Right ventricle myocardium superior (tissue), 1 donor: Measurements from ENCODE around the gene KERA. TPM values are rescaled to one million over a fixed set of nuclear protein-coding genes. Genes with fewer than 3 reads are reported as not detected.
A peak's percentile ranks its signal among the peaks of the same experiment; 100 is the strongest.

Experiments
- ATAC-seq: fragments of 200-7000 bp; cut with Tn5 transposase; one replicate; pipeline ENCODE4 v1.9.1; 2020; ENCODE audit warnings: mild to moderate bottlenecking; ENCODE audit not compliant: poor library complexity
- DNase-seq: peaks from one replicate; pipeline ENCODE4 v3.0.0-alpha.2; 2020
- intact Hi-C: fragments of 100-400 bp; cut with DNase I; formaldehyde crosslinking; loops from one replicate; pipeline ENCODE4 v1.11.2; 2022
- total RNA-seq: library from RNA; stranded (reverse); fragmentation: NEBNext Ultra II Directional; extraction: Animal tissue kit (Norgen Biotek cat#: 25700); gene quantifications from one replicate; pipeline ENCODE4 v1.2.1, GENCODE V29; 2021
- donor health status: DM: no; HTN: yes; CAD: no; lungs with severe emphysema.

KERA gene
- total RNA-seq, 1 donor from 2014 or later: not detected

DNA sequence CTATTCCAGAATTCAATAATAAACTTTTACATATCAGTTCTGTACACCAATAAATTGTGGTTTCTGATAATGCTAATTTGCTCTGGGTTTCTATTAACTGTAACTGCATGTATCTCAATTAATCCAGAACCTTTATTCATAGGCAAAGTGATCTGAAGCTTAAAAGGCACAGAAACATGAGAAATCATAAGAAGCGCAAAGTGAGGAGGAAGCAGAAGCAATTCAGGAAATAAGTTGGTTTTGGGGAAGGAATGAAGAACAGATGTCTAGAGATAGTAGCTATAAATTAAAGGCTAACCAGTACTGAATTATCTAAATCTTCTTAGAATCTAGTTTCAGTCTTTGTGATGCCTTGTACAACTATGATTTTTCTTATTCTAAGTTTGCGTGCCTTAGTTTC is 24.6 kb downstream of the KERA start:
- intact Hi-C loops: no loop called here
- DNase-seq: no peak
- no peak for ATAC-seq

DNA sequence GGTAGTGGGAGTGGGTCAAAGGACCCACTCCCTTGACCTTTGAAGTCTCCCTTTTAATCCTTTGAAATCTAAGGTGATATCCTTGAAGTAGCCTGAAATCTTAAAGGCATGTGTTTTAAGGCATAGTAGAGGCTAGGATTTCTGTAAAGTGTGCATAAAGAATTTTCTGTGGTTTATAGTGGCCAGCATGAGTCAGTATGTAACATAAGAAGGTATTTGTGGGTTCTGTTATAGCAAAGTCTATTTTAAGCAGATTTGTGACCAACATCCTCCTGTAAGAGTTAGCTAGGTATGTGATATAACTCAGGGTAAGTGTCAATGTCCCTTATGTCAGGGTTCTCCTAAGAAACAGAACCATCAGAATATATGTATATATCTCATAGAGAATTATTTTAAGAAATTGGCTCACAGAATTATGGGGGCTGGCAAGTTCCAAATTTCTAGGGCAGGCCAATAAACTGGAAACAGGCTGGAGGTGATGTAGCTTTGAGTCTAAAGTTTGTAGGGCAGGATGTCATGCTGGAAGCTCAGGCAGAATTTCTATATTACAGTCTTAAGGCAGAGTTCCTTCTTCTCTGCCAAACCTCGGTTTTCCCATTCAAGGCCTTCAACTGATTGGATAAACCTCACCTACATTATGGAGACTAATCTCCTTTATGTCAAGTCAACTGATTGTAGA is 34.4 kb downstream of the KERA start:
- intact Hi-C loops: no loop called here
- DNase-seq (no peak), ATAC-seq (no peak)

DNA sequence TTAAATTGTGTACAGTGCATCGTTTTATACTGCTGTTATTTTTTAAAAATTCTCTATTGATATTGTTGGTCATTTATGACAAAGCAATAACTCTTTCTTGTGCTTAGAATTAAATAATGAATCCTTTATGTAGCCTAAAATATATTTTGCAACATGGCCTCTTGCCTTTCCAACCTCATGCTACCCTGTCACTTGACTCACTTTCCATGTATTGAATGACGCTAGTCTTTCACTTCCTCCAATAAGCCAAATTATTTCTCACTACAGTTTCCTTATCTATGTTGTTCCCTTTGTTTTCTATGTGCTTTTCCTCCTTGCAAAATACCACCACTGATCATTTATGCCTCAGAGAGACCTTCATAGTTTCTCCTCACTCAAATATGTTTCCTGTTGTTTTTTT is 36.7 kb downstream of the KERA start:
- intact Hi-C loops: no loop called here
- DNase-seq: no peak
- ATAC-seq: no peak

DNA sequence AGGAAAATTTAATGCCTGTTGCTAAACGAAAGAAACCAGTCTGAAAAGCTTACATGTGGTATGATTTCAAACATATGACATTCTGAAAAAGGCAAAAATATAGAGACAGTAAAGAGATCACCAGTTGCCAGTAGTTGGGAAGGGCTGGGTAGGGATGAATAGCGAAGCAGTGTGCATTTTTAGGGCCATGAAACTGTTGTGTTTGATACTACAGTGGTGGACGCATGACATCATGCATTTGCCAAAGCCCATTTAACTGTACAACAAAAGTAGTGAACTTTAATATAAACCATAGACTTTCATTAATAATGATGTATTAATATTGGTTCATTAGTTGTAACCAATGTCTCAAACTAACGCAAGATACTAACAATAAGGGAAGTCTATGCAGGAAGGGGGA is 38.4 kb downstream of the KERA start:
- no peak for ATAC-seq
- DNase-seq: no peak
- intact Hi-C loops: no loop called here

DNA sequence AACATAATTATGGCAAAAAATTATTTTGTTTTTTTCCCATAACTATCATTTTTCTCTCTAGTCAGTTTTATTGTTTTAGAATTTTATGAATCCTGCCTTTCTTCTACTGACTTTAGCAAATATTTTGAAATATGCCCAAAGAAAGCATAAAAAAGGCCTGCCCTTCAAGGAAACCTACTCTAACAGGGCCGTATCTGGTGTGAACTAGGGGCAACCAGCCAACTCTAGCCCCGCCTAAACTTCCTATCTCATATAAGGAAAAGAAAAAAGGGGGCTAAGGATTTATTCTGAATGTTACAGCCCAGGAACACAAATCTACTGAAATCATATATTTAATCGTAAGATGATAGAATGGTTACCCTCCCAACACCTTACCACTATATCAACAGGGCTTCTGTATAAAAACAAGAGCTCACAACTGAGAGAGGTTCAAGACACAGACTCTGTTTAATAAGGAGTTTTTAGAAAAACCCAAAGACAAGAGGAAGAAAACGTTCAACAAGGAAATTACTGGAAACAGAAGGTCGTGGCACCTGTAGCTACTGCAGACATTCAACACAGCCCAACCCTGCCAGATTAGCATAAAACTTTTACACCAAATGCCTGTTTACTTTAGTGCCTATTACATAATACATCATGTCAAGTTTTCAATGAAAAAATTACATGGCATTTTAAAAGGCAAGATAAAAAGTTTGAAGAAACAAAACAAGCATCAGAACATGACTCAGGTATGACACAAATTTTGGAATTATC is 40.1 kb downstream of the KERA start:
- DNase-seq (peak; percentile 48), ATAC-seq (peak; percentile 60)
- intact Hi-C loops: no loop called here

DNA sequence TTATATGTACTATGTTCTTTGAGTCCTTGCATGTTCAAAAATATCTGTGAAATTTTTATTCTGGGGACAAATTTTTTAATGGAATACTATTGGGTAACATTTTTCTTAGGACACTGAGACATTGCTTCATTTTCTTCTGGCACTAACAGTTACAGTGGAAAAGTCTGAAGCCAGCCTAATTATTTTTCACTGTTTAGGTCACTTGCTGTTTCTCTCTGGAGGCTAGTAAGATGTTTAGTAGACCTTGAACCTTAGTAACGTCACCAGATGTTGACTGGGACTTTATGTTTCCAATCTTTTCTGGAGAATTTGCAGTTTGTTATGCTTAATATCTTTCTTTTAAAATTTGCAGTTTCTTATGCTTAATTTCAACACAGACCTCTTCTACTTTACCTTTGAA is 40.8 kb downstream of the KERA start:
- no peak for DNase-seq
- intact Hi-C loops: no loop called here
- ATAC-seq: peak; percentile 91

DNA sequence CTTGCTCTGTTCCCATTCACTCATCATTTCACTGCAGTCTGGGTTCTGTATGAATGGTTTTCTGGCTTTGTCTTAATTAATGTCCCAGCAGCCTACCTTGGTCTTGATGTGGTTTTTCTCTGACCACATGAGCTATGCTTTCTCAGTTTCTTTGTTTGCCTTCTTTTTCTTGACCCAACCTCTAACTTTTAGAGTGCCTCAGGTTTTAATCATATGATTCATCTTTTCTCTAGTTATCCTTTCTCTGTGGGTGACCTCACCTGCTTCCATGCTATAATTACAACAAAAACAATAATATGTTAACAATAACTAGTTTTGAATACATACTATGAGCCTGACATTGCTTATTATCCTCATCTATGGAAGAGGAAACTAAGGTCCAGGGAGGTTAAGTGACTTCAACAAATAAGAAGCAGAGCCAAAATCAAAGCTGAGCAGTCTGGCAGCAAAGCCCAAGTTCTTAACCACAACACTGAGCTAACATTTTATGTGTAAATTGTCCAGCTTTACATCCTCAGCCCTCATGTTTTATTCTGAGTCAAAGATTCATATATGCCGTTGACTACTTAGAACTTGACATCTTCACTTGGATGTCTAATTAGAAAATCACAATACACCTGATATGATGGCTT is 48.4 kb downstream of the KERA start:
- DNase-seq: no peak
- no peak for ATAC-seq
- intact Hi-C loops: no loop called here

DNA sequence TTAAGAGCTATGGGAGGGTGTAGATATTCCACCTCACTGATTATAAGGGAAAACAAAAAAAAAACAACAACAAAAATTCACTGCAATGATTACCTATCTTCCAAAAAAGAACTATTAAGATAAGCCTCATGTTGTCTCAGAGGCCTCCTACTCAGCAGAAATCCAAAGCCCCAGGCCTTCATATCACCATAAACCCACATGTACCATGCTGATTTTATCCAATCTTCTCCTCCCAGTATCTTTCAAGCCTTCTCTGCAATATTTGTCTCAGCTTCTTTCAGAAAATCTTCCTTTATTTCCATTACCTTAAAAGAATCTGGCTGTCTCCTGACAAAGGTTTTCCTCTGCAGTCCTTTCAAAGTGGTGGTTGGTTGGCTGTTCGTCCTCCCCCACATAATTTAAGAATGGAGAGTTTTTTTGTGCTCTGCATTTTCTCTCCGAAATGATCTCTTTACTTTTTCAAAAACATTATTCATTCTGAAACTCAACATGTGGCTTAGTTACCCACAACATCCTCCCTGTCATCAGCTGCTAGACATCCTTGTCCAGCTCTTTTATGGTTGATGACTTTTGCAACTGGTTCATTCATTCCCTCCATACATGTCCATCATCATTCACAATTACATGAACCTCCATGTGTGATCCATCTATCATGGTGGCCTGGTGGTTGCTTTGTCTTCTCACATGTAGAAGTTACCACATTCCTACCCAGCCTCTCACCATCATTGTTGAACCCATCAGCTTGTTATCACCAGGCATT is 50.1 kb downstream of the KERA start:
- ATAC-seq (no peak), DNase-seq (no peak)
- intact Hi-C loops: no loop called here

DNA sequence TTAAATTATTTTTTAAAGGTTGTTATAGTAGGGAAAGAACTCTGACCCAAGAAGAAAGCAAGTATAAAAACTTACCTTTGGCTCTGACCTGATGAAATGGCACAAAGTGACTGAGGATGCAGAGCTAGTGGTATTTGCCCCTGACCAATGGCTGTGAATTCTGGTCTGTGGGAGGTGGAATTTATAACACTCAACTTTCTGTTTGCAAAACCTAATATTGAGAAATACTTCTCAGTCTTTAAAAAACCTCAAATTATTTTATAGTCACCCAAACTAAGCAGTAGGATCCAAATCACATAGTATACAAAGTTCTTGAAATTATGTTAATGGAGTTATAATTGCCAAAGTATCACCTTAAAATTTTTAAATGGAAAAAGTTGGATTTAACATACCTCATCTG is 53.0 kb downstream of the KERA start, which contains the start of gene EPYC:
Gene EPYC (minus strand): TSS at position 101 of the 400 bp plus-strand sequence. CDS start 2,407 bp downstream, outside the sequence.
- DNase-seq: no peak
- ATAC-seq: no peak
- intact Hi-C loops: no loop called here

DNA sequence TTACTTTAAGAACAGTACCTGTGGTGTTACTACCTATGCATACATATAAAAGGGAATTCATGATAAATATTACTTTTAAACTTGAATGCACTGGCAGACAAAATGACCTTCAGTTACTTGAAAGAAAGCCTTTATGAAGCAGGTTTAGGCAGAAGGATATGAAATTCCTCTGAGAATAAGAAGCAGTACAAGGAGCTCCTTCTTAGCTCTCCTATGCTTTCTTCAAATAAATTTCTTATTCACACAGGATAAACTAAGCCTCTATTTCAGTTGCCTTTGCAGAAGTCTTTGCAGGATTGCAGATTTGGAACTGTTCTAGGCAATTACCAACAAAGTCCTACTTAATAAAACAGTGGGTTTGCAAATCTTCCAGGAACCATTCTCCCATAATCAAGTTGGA is 54.1 kb downstream of the KERA start:
- DNase-seq (no peak), ATAC-seq (no peak)
- intact Hi-C loops: no loop called here

DNA sequence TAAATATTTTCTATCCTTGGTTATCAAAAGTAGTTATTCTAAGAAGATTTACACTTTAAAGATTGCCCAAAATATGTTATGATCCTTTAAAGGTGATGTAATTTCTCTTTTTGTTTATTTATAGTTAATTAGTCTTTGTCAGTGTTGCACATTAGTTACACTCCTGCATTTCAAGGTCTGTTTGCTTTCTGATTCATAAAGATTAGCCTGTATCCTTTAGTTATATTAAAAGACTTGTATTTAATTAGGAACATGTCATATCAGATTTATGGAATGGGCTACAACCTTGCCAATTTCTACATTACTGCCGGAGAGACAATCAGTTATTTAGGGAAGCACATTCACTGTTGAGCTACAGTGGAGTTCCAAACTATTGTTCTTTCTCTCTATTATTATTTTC is 56.5 kb downstream of the KERA start:
- intact Hi-C loops: no loop called here
- no peak for DNase-seq
- ATAC-seq: no peak

Other genes with a start within 250 kb of the KERA start
- not detected for gene CCER1, start 102.8 kb downstream of the KERA start, total RNA-seq
- gene EPYC, start 53.1 kb downstream of the KERA start, total RNA-seq: not detected
- 34.6 TPM for gene LUM, start 53.5 kb upstream of the KERA start, total RNA-seq
- 800 TPM for gene DCN, start 124.8 kb upstream of the KERA start, total RNA-seq